Activated CD8-positive, alpha-beta T cell treated with anti-CD3 and anti-CD28 coated beads for 36 hours (primary cell): ENCODE results near the gene CNGA4. TPM values are rescaled to one million over a fixed set of nuclear protein-coding genes. Genes with fewer than 3 reads are reported as not detected.

ENCODE experiments used
- ATAC-seq: fragments of 200-7000 bp; cut with Tn5 transposase; one replicate; pipeline ENCODE4 v1.10.0; 2021; ENCODE audit warnings: mild to moderate bottlenecking, moderate library complexity
- CTCF ChIA-PET: fragments of 350-600 bp; sonication (Branson Sonifier 250); formaldehyde crosslinking; loops from one replicate; lab custom pipeline; 2021; ENCODE audit warnings: antibody characterized with exemption; lab: Charles Lee
- POLR2A ChIA-PET: fragments of 350-600 bp; sonication (Branson Sonifier 250); formaldehyde crosslinking; loops from one replicate; lab custom pipeline; 2021; ENCODE audit warnings: antibody characterized with exemption; lab: Charles Lee
- DNase-seq: peaks from one replicate; pipeline ENCODE4 v3.0.0-alpha.2; 2020
- H3K27ac Mint-ChIP-seq: one replicate; pipeline ENCODE4 v1.8.0; 2021; ENCODE audit warnings: mild to moderate bottlenecking, mixed read lengths
- H3K27me3 Mint-ChIP-seq: one replicate; pipeline ENCODE4 v1.8.0; 2021; ENCODE audit warnings: mixed read lengths
- H3K36me3 Mint-ChIP-seq: one replicate; pipeline ENCODE4 v1.8.0; 2021; ENCODE audit warnings: low read depth, mixed read lengths
- H3K4me1 Mint-ChIP-seq: one replicate; pipeline ENCODE4 v1.8.0; 2021; ENCODE audit warnings: low read depth, mixed read lengths
- H3K4me3 Mint-ChIP-seq: one replicate; pipeline ENCODE4 v1.8.0; 2021; ENCODE audit warnings: mild to moderate bottlenecking, moderate library complexity, mixed read lengths
- H3K9me3 Mint-ChIP-seq: one replicate; pipeline ENCODE4 v1.8.0; 2021; ENCODE audit warnings: mixed read lengths
- CTCF ChIP-seq: fragments of 200-600 bp; IDR thresholded peaks from one replicate; pipeline ENCODE4 v1.8.0; 2022; ENCODE audit warnings: antibody characterized with exemption, mild to moderate bottlenecking
- intact Hi-C: fragments of 100-400 bp; cut with micrococcal nuclease; formaldehyde crosslinking; loops from one replicate; pipeline ENCODE4 v1.10.0; 2022
- total RNA-seq, 2 experiments: library from RNA; stranded (reverse); gene quantifications; one replicate each; pipeline ENCODE4 v1.2.3, GENCODE V29; 2021

Gene CNGA4
- total RNA-seq, 2 experiments from 2014 or later, result 0.18 TPM; not detected in 1

- DNase-seq (no peak), ATAC-seq (no peak)
- Mint-ChIP-seq H3K27ac (no peak overlapping the region), H3K4me1 (peaks cover 34% of the 10 kb centered on the region), H3K4me3 (no peak overlapping the region), H3K9me3 (no peaks in the 10 kb centered on the region), H3K27me3 (no peaks in the 10 kb centered on the region), H3K36me3 (peaks cover 2% of the 10 kb centered on the region)
- intact Hi-C loops, result no loop called here
- POLR2A ChIA-PET, result no interaction called here
- no peak for TF ChIP-seq CTCF
- CTCF ChIA-PET, result interaction anchor here (1.1 to 2.8 kb wide), 2 partner anchors 47 to 148 kb away, joined by 3 to 6 read pairs; no protein-coding TSS in a partner anchor
Observed at GRCh38 chr11:6204706-6205105, 34.2 kb upstream of the CNGA4 start.

GRCh38 chr11:6205366-6205765, 33.5 kb upstream of the CNGA4 start, which contains the start of gene C11orf42:
Gene C11orf42, plus strand, starts transcription at chr11:6205557. Its CDS starts 59 bp downstream, at chr11:6205616.
- Mint-ChIP-seq H3K27me3 (no peaks in the 10 kb centered on the region), H3K9me3 (no peaks in the 10 kb centered on the region)
- CTCF ChIA-PET, result interaction anchor here (0.9 to 2.8 kb wide), 3 partner anchors 18 to 158 kb away, joined by 3 to 6 read pairs (median 6); no protein-coding TSS in a partner anchor

GRCh38 chr11:6206456-6207180, 32.3 kb upstream of the CNGA4 start:
- ATAC-seq, result no peak
- intact Hi-C loops, result no loop called here
- Mint-ChIP-seq H3K27me3 (no peaks in the 10 kb centered on the region), H3K4me3 (no peak overlapping the region), H3K9me3 (no peaks in the 10 kb centered on the region), H3K36me3 (peaks cover 2% of the 10 kb centered on the region), H3K4me1 (peaks cover 22% of the 10 kb centered on the region), H3K27ac (no peak overlapping the region)
- CTCF ChIA-PET, result interaction anchor here (1.1 to 2.8 kb wide), 5 partner anchors 17 to 172 kb away, joined by 3 to 6 read pairs (median 5); no protein-coding TSS in a partner anchor
- DNase-seq, result no peak
- POLR2A ChIA-PET, result interaction anchor here (1.0 kb wide), 1 partner anchor 10 kb away, joined by 6 read pairs; no protein-coding TSS in a partner anchor
- TF ChIP-seq CTCF, result no peak

More at GRCh38 chr11:6205366-6205765, 33.5 kb upstream of the CNGA4 start, which contains the start of gene C11orf42:
- DNase-seq (no peak), ATAC-seq (no peak)
- intact Hi-C loops, result no loop called here
- no peak within 1 kb of the TSS for H3K27ac Mint-ChIP-seq
- no peak within 1 kb of the TSS for H3K4me3 Mint-ChIP-seq
- peaks cover 2% of the 10 kb centered on the region for H3K36me3 Mint-ChIP-seq
- POLR2A ChIA-PET, result no interaction called here
- no peak for TF ChIP-seq CTCF
- H3K4me1 Mint-ChIP-seq, result peaks cover 34% of the 10 kb centered on the region

GRCh38 chr11:6209801-6210200, 29.1 kb upstream of the CNGA4 start:
- POLR2A ChIA-PET, result interaction anchor here (1.2 kb wide), 1 partner anchor 7 kb away, joined by 4 read pairs; no protein-coding TSS in a partner anchor
- CTCF ChIA-PET, result no interaction called here
- Mint-ChIP-seq H3K27ac (no peak overlapping the region), H3K36me3 (no peaks in the 10 kb centered on the region), H3K4me1 (no peaks in the 10 kb centered on the region), H3K4me3 (no peak overlapping the region), H3K27me3 (no peaks in the 10 kb centered on the region), H3K9me3 (no peaks in the 10 kb centered on the region)
- ATAC-seq, result no peak
- no peak for DNase-seq
- no peak for TF ChIP-seq CTCF
- intact Hi-C loops, result no loop called here
